Measurements from ENCODE around the gene UCN. TPM values are rescaled to one million over a fixed set of nuclear protein-coding genes. Genes with fewer than 3 reads are reported as not detected.

Gene UCN
- total RNA-seq, 1 experiment from 2014 or later: 7.9 TPM

DNA sequence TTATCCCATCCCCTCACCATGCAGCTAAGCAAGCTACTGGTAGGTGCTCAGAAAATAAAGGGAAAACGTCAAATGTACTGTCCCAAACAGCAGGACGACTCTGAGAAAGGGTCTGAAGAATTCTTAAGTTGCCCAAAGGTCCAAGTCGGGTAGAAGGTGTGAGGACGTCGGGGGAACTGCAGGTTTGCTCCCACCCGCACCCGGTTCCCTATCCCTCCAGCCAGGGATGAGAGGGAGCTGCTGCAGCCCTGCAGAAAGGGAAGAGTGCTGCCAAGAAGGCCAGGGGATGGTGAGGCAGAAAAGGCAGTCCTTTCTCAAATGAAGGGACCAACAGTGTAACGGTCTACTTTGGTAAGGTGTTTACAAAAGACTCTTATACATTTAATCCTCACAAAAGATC lies 6.9 kb upstream of the UCN start:
- CTCF ChIA-PET: interaction anchor here (1.2 to 3.1 kb wide), 2 partner anchors 9 to 12 kb away, joined by 3 to 17 read pairs; no protein-coding TSS in a partner anchor
- no peak for DNase-seq (ENCODE audit: unreplicated experiment)
- no peaks in the 10 kb centered on the region for H3K27me3 Mint-ChIP-seq (ENCODE audit: insufficient read depth, unreplicated experiment)
- intact Hi-C loops (cut with micrococcal nuclease): no loop called here
- H3K9me3 Mint-ChIP-seq (ENCODE audit: unreplicated experiment): no peaks in the 10 kb centered on the region
- POLR2A ChIA-PET: no interaction called here
- H3K27ac Mint-ChIP-seq (ENCODE audit: low read depth, unreplicated experiment): no peak overlapping the region
- no peaks in the 10 kb centered on the region for H3K4me1 Mint-ChIP-seq (ENCODE audit: insufficient read depth, unreplicated experiment)
- TF ChIP-seq, protein P1, sequence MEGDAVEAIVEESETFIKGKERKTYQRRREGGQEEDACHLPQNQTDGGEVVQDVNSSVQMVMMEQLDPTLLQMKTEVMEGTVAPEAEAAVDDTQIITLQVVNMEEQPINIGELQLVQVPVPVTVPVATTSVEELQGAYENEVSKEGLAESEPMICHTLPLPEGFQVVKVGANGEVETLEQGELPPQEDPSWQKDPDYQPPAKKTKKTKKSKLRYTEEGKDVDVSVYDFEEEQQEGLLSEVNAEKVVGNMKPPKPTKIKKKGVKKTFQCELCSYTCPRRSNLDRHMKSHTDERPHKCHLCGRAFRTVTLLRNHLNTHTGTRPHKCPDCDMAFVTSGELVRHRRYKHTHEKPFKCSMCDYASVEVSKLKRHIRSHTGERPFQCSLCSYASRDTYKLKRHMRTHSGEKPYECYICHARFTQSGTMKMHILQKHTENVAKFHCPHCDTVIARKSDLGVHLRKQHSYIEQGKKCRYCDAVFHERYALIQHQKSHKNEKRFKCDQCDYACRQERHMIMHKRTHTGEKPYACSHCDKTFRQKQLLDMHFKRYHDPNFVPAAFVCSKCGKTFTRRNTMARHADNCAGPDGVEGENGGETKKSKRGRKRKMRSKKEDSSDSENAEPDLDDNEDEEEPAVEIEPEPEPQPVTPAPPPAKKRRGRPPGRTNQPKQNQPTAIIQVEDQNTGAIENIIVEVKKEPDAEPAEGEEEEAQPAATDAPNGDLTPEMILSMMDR (IDR thresholded peaks at IDR 0.05; ENCODE audit: unreplicated experiment): no peak
- H3K36me3 Mint-ChIP-seq (ENCODE audit: insufficient read depth, unreplicated experiment): peaks cover 30% of the 10 kb centered on the region
- no TSS peak for BruUV-seq (replicated peaks)
- H3K4me3 Mint-ChIP-seq (ENCODE audit: unreplicated experiment): no peak overlapping the region

DNA sequence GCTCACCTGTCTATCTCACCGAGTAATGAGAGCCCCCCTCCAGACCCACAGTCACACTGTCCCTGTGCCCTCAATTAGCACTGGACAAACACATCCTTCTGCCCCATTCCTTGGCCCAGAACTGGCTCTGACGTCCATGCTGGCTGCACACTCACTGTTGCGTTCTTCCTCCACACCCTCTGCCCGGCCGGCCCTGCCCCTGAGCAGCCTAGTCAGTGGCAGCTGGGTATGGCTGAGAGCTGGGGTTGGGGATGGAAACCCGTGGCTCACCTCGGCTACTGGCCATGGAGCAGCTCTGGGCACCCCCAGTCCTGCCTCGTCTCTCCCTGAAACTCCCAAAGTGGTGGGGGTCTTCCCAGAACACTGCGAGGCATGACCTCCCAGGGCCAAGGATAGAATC lies 6.5 kb upstream of the UCN start:
- ChIA-PET CTCF (interaction anchor here (0.6 to 3.1 kb wide), 3 partner anchors 9 to 229 kb away, joined by 3 to 17 read pairs (median 3); no protein-coding TSS in a partner anchor), POLR2A (no interaction called here)
- H3K27ac Mint-ChIP-seq (ENCODE audit: low read depth, unreplicated experiment): no peak overlapping the region
- H3K4me1 Mint-ChIP-seq (ENCODE audit: insufficient read depth, unreplicated experiment): no peaks in the 10 kb centered on the region
- intact Hi-C loops (cut with micrococcal nuclease): no loop called here
- DNase-seq (ENCODE audit: unreplicated experiment): no peak
- no TSS peak for BruUV-seq (replicated peaks)
- no peaks in the 10 kb centered on the region for H3K27me3 Mint-ChIP-seq (ENCODE audit: insufficient read depth, unreplicated experiment)
- H3K4me3 Mint-ChIP-seq (ENCODE audit: unreplicated experiment): no peak overlapping the region
- TF ChIP-seq, protein P1 (IDR thresholded peaks at IDR 0.05; ENCODE audit: unreplicated experiment): no peak
- peaks cover 31% of the 10 kb centered on the region for H3K36me3 Mint-ChIP-seq (ENCODE audit: insufficient read depth, unreplicated experiment)
- H3K9me3 Mint-ChIP-seq (ENCODE audit: unreplicated experiment): no peaks in the 10 kb centered on the region

DNA sequence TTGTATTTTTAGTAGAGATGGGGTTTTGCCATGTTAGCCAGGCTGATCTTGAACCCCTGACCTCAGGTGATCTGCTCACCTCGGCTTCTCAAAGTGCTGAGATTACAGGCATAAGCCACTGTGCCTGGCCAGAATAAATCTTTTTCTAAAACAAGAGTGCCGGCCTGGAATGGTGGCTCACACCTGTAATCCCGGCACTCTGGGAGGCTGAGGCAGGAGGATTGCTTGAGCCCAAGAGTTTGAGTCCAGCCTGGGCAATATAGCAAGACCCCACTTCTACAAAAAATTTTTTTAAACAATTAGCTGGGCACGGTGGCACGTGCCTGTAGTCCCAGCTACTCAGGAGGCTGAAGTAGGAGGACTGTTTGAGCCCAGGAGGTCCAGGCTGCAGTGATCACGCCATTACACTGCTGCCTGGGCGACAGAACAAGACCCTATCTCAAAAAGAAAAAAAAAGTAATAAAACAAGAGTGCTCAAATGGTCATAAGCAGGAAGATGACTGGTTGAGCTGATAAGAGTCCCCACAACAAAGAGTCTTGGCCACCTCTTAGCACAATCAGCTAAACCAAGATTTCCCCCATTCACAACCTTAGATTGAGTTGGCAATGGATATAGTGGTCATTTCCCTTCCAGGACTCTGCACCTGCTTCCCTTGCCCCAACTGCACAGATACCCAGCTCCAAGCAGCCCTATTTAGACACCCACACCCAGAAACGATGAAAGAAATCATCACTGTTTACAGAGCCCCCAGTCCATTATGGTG lies 5.8 kb upstream of the UCN start:
- intact Hi-C loops (cut with micrococcal nuclease): no loop called here
- Mint-ChIP-seq H3K9me3 (ENCODE audit: unreplicated experiment) (no peaks in the 10 kb centered on the region), H3K27ac (ENCODE audit: low read depth, unreplicated experiment) (no peak overlapping the region), H3K36me3 (ENCODE audit: insufficient read depth, unreplicated experiment) (peaks cover 37% of the 10 kb centered on the region), H3K4me1 (ENCODE audit: insufficient read depth, unreplicated experiment) (no peaks in the 10 kb centered on the region), H3K27me3 (ENCODE audit: insufficient read depth, unreplicated experiment) (no peaks in the 10 kb centered on the region), H3K4me3 (ENCODE audit: unreplicated experiment) (no peak overlapping the region)
- no peak for DNase-seq (ENCODE audit: unreplicated experiment)
- TF ChIP-seq, protein P1 (IDR thresholded peaks at IDR 0.05; ENCODE audit: unreplicated experiment): no peak
- POLR2A ChIA-PET: interaction anchor here (0.6 kb wide), 1 partner anchor 1487 kb away, joined by 4 read pairs; no protein-coding TSS in a partner anchor
- BruUV-seq (replicated peaks): no TSS peak
- CTCF ChIA-PET: interaction anchor here (0.6 to 3.1 kb wide), 3 partner anchors 11 to 228 kb away, joined by 3 to 17 read pairs (median 3); no protein-coding TSS in a partner anchor

DNA sequence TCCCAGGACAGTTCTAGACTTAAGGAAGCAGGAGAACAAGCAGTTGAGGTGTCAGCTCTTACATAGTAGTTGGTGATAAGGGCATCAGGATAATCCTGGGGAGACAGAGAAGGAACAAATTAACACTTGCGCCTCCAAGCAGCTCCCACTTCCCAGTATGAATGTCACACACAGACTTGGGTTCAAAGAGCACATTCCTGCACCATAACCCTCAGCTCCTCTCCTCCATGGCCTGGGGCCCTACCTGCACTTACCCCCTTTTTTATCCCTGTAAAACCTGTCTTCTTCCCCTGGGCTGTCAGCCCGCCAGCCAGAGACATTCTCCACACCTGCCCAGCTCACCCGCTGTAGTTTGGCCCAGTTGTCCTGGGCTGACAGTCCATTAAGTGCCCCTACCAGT lies 3.9 kb upstream of the UCN start:
- DNase-seq (ENCODE audit: unreplicated experiment): no peak
- intact Hi-C loops (cut with micrococcal nuclease): no loop called here
- TF ChIP-seq, protein P1 (IDR thresholded peaks at IDR 0.05; ENCODE audit: unreplicated experiment): no peak
- peaks cover 27% of the 10 kb centered on the region for H3K36me3 Mint-ChIP-seq (ENCODE audit: insufficient read depth, unreplicated experiment)
- CTCF ChIA-PET: interaction anchor here (1.0 to 2.0 kb wide), 2 partner anchors 9 to 31 kb away, joined by 3 to 13 read pairs; no protein-coding TSS in a partner anchor
- no peak overlapping the region for H3K27ac Mint-ChIP-seq (ENCODE audit: low read depth, unreplicated experiment)
- no peak overlapping the region for H3K4me3 Mint-ChIP-seq (ENCODE audit: unreplicated experiment)
- no TSS peak for BruUV-seq (replicated peaks)
- no peaks in the 10 kb centered on the region for H3K27me3 Mint-ChIP-seq (ENCODE audit: insufficient read depth, unreplicated experiment)
- POLR2A ChIA-PET: interaction anchor here (0.6 to 2.4 kb wide), 2 partner anchors 9 to 29 kb away, joined by 3 to 10 read pairs; no protein-coding TSS in a partner anchor
- no peaks in the 10 kb centered on the region for H3K4me1 Mint-ChIP-seq (ENCODE audit: insufficient read depth, unreplicated experiment)
- no peaks in the 10 kb centered on the region for H3K9me3 Mint-ChIP-seq (ENCODE audit: unreplicated experiment)
